ENCODE data around the gene AQP9.

AQP9 gene

GRCh38 chr15:58141894-58142293 is 3.7 kb downstream of the AQP9 start:
- no peak for DNase-seq

- no peak for DNase-seq
These were observed 4.8 kb downstream of the AQP9 start for GRCh38 chr15:58142827-58143461.

GRCh38 chr15:58145606-58146005 is 7.4 kb downstream of the AQP9 start:
- DNase-seq = no peak

GRCh38 chr15:58146211-58146610 is 8.0 kb downstream of the AQP9 start:
- no peak for DNase-seq

- DNase-seq = peak; percentile 25
These were observed 8.6 kb downstream of the AQP9 start for GRCh38 chr15:58146749-58147148.

GRCh38 chr15:58147171-58147611 is 9.0 kb downstream of the AQP9 start:
- no peak for DNase-seq

- DNase-seq = no peak
These were observed 9.9 kb downstream of the AQP9 start for GRCh38 chr15:58148120-58148519.

GRCh38 chr15:58148633-58149445 is 10.7 kb downstream of the AQP9 start:
- no peak for DNase-seq

GRCh38 chr15:58154769-58155168 is 16.6 kb downstream of the AQP9 start:
- DNase-seq = no peak

GRCh38 chr15:58159827-58160386 is 21.7 kb downstream of the AQP9 start:
- DNase-seq = no peak

- DNase-seq = no peak
These were observed 23.3 kb downstream of the AQP9 start for GRCh38 chr15:58161436-58161930.

GRCh38 chr15:58163985-58164384 is 25.8 kb downstream of the AQP9 start:
- DNase-seq = no peak

GRCh38 chr15:58164926-58165325 is 26.7 kb downstream of the AQP9 start:
- DNase-seq = no peak

- DNase-seq = no peak
These were observed 27.5 kb downstream of the AQP9 start for GRCh38 chr15:58165661-58166060.

- no peak for DNase-seq
These were observed 29.0 kb downstream of the AQP9 start for GRCh38 chr15:58167095-58167691.

- DNase-seq = no peak
These were observed 31.8 kb downstream of the AQP9 start for GRCh38 chr15:58169934-58170333.

GRCh38 chr15:58171476-58172061 is 33.4 kb downstream of the AQP9 start:
- no peak for DNase-seq

- DNase-seq = no peak
These were observed 36.5 kb downstream of the AQP9 start for GRCh38 chr15:58174709-58175108.

GRCh38 chr15:58175955-58176354 is 37.8 kb downstream of the AQP9 start:
- DNase-seq = no peak

GRCh38 chr15:58178668-58179067 is 40.5 kb downstream of the AQP9 start:
- no peak for DNase-seq

- no peak for DNase-seq
These were observed 41.0 kb downstream of the AQP9 start for GRCh38 chr15:58179206-58179605.

GRCh38 chr15:58179741-58180381 is 41.7 kb downstream of the AQP9 start:
- no peak for DNase-seq

All from HCEC 1CT (cell line).